NCI-H1930 (cell line): Measurements from ENCODE around the gene ISY1.

Experiments
- DNase-seq, 2 experiments: peaks; one replicate each; lab custom pipeline; 2025; lab: John Stamatoyannopoulos, UW

Gene ISY1

DNA sequence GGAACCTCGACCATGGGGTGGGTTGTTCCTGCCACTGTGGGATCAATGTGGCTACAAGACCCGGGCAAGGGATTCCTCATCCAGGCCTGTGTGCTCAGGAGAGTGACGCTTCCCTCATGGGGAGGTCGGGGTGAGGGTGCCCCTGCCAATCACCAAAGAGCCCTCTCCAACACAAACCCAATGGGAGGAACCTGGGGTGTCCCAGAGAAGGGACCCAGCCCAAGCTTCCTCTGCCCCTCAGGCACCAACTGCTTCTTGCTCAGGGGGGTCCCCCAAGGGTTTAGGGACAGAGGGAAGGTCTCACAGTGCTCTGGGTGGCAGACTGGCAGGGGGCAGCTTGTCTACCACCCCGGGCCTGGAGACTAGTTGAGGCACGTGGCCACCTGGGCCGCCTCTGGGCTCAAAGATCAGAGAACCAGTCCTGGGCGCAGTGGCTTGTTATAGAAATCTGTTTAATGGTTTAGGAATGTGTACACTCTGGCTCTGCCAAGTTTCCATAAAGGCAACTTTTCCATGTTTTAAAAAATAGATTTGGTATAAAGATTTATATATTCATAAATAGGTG lies 73.6 kb downstream of the ISY1 start:
- DNase-seq: no peak

DNA sequence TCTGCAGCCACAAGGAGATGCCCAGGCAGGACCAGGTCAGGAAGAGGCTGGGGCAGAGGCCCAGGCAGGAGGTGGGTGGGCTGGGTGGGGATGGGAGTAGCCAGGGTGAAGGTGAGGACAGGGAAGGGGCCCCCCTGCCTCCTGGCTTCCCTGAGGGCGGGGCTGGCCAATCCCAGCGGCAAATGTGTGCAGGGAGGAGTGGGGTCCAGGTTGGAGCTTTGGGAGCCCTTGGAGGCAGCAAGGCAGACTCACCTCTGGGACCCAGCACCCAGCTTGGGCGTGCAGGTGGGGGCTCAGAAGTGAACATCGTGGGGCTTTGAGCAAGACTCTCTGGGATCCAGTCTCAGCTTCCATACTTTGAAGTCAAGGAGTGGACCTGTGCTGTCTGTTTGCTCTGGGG lies 75.0 kb downstream of the ISY1 start:
- no peak for DNase-seq

DNA sequence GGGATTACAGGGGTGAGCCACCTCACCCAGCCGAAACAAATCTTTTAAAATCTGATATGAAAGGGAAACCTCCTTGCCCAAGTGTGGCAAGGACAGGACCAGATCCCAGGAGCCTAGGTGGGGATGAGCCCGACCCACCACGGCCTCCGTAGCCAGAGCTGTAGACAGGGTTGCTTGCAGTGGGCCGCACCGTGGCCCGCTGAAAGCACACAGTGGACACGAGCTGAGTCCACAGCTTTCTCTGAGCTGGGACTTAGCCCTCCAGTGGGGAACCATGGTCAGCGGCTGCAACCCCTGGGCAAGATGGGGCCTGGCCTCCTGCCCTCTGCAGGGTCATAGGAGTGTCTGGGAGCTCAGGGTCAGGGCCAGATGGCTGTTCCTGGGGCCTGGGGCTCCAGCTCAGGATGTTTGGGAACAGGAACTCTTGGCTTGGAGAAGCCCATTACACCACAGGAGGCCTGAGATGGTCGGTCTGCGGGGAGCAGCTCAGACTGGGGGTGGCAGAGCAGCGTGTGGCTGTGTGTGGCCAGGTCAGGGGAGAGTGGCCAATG lies 75.6 kb downstream of the ISY1 start:
- DNase-seq: no peak

GRCh38 chr3:129084501-129084900 lies 76.4 kb downstream of the ISY1 start:
- DNase-seq: no peak

- no peak for DNase-seq
These were observed 78.8 kb downstream of the ISY1 start for GRCh38 chr3:129082026-129082425.

DNA sequence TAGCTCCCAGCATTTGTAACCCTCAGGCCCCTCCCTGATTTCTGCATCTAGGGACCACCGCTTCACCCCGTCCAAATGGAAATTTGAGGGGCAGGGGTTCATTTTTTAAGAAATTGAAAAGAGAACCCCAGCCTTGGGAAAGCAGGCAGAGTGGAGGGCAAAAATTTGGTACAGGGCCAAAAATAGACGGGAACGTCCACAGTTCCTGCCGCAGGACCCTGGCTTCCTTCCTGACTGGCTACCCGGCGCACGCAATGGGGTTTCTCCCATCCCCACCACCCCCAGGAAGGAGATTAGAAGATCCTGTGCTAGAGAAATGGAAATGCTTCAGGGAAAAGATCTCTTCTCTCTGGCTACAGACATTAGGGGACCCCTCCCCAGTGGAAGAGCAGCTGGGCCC lies 79.4 kb downstream of the ISY1 start:
- DNase-seq: no peak

DNA sequence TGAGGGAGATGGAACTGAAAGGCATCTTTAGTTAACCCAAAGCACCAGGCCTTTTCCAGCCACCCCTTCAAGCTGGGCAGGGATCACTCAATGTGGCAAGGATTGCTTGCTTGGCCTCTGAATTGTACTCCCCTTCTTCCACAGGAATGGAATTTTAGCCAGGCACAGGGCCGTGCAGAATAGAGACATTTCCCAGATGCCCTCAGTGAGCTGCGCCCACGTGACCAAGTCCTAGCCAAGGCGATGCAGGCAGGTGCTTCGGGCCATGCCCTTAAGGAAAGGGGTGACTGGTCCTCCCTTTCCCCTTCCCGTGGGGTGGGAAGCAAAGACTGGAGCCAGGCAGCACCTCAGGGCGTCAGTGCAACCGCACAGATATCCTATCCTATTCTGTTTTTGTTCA lies 82.4 kb downstream of the ISY1 start:
- no peak for DNase-seq
